Measurements from ENCODE around the gene TLE2.

The TLE2 gene

DNA sequence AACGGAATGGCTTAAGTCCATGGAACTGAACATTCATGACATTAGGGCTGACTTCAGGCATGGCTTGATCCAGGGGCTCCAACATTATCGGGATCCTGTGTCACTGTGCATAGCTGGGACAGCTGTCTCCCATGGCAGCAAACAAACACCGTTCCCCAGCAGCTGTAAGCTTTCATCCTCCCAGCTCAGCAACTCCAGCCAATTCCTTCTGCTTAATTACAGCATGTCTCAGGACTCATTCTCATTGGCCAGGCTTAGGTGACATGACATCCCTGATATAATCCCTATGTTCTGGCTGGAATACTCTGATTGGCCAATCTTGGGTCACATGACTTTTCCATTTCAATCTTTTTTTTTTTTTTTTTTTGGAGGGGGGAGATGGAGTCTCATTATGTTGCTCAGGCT lies 44.1 kb upstream of the TLE2 start:
- Histone ChIP-seq H2AFZ (ENCODE audit: low read depth, low read length) (no peak overlapping the region), H3K4me1 (ENCODE audit: low read length) (no peaks in the 10 kb centered on the region), H3K79me2 (ENCODE audit: low read length) (no peaks in the 10 kb centered on the region), H3K27ac (ENCODE audit: low read length) (no peak overlapping the region), H3K9ac (ENCODE audit: low read length) (no peak overlapping the region), H3K36me3 (replicated peaks; ENCODE audit: low read depth, low read length) (no peaks in the 10 kb centered on the region), H3K9me3 (ENCODE audit: insufficient read depth, low read length) (no peaks in the 10 kb centered on the region), H4K20me1 (ENCODE audit: insufficient read depth, low read length) (no peaks in the 10 kb centered on the region), H3K4me3 (ENCODE audit: low read length) (no peak overlapping the region), H3K27me3 (ENCODE audit: low read depth, low read length) (no peaks in the 10 kb centered on the region), H3K4me2 (ENCODE audit: low read length) (no peak overlapping the region)
- no peak for TF ChIP-seq EZH2phosphoT487 (IDR thresholded peaks at IDR 0.05; ENCODE audit: low read depth)
- TF ChIP-seq, protein P1, sequence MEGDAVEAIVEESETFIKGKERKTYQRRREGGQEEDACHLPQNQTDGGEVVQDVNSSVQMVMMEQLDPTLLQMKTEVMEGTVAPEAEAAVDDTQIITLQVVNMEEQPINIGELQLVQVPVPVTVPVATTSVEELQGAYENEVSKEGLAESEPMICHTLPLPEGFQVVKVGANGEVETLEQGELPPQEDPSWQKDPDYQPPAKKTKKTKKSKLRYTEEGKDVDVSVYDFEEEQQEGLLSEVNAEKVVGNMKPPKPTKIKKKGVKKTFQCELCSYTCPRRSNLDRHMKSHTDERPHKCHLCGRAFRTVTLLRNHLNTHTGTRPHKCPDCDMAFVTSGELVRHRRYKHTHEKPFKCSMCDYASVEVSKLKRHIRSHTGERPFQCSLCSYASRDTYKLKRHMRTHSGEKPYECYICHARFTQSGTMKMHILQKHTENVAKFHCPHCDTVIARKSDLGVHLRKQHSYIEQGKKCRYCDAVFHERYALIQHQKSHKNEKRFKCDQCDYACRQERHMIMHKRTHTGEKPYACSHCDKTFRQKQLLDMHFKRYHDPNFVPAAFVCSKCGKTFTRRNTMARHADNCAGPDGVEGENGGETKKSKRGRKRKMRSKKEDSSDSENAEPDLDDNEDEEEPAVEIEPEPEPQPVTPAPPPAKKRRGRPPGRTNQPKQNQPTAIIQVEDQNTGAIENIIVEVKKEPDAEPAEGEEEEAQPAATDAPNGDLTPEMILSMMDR (IDR thresholded peaks at IDR 0.05; ENCODE audit: low read depth, low read length), result no peak

DNA sequence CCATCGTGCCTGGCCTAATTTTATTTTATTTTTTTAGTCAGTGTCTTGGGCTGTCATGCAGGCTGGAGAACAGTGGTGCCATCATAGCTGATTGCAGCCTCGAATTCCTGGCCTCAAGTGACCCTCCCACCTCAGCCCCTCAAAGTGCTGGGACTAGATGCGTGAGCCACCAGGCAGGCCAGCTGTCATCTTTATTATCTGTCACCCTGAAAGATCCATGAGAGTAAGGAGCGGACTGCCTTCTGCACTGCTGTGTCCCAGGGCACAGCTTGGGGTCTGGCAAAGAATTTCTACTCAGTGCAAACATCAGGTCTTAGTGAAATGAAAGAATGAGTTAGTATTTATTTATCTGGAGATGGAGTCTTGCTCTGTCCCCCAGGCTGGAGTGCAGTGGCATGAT lies 42.7 kb upstream of the TLE2 start:
- no peak overlapping the region for H3K27ac ChIP-seq (ENCODE audit: low read length)
- H3K4me1 ChIP-seq (ENCODE audit: low read length), result no peaks in the 10 kb centered on the region
- no peak overlapping the region for H2AFZ ChIP-seq (ENCODE audit: low read depth, low read length)
- no peak overlapping the region for H3K9ac ChIP-seq (ENCODE audit: low read length)
- no peak overlapping the region for H3K4me3 ChIP-seq (ENCODE audit: low read length)
- no peaks in the 10 kb centered on the region for H3K79me2 ChIP-seq (ENCODE audit: low read length)
- no peaks in the 10 kb centered on the region for H3K9me3 ChIP-seq (ENCODE audit: insufficient read depth, low read length)
- no peaks in the 10 kb centered on the region for H3K27me3 ChIP-seq (ENCODE audit: low read depth, low read length)
- H3K36me3 ChIP-seq (replicated peaks; ENCODE audit: low read depth, low read length), result no peaks in the 10 kb centered on the region
- no peak overlapping the region for H3K4me2 ChIP-seq (ENCODE audit: low read length)
- no peaks in the 10 kb centered on the region for H4K20me1 ChIP-seq (ENCODE audit: insufficient read depth, low read length)
- TF ChIP-seq, protein P1 (IDR thresholded peaks at IDR 0.05; ENCODE audit: low read depth, low read length), result no peak
- no peak for TF ChIP-seq EZH2phosphoT487 (IDR thresholded peaks at IDR 0.05; ENCODE audit: low read depth)

DNA sequence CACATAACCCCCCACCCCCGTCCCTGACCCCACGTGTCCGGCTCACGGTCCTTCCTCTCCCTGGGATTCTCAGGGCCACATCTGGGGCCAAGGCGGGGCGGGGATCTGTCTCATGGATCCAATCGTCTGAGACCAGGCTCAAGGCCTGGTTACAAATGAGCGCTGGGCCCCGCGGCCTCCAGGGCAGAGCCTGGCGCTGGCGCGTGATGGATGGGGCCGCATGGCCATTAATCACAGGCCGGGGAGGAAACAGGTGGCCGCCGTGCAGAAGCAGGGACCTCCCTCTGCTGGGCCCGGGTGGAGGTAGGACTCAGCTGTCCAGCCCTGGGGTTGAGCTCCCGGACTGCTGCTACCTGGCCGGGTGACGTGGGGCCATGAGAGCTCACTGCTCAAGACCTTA lies 39.0 kb upstream of the TLE2 start:
- Histone ChIP-seq H3K4me1 (ENCODE audit: low read length) (peaks cover 14% of the 10 kb centered on the region), H3K27ac (ENCODE audit: low read length) (no peak overlapping the region), H2AFZ (ENCODE audit: low read depth, low read length) (no peak overlapping the region), H3K9ac (ENCODE audit: low read length) (no peak overlapping the region), H3K79me2 (ENCODE audit: low read length) (peaks cover 2% of the 10 kb centered on the region; the same call in 1 of the 2 replicates), H3K36me3 (replicated peaks; ENCODE audit: low read depth, low read length) (no peaks in the 10 kb centered on the region), H3K9me3 (ENCODE audit: insufficient read depth, low read length) (no peaks in the 10 kb centered on the region), H3K27me3 (ENCODE audit: low read depth, low read length) (no peaks in the 10 kb centered on the region), H4K20me1 (ENCODE audit: insufficient read depth, low read length) (no peaks in the 10 kb centered on the region), H3K4me3 (ENCODE audit: low read length) (no peak overlapping the region), H3K4me2 (ENCODE audit: low read length) (no peak overlapping the region)
- TF ChIP-seq EZH2phosphoT487 (IDR thresholded peaks at IDR 0.05; ENCODE audit: low read depth), result no peak
- TF ChIP-seq, protein P1 (IDR thresholded peaks at IDR 0.05; ENCODE audit: low read depth, low read length), result no peak

DNA sequence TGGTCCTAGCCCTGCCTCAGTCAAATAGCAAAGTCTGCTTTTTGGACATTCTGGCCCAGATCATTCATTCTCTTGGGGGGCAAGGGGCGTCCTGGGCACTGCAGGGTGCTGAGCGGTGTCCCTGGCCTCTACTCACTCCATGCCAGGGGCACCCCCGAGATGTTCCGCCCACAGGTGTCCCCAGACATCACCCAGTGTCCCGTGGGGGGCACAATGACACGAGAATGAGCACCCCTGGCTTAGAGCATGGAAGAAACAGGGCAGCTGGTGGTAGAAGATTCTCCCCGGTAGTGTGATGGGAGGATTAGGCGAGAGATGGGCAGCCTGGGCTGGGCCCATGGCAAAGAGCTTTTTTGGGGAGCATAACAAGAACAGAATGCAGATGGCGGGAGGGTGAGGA lies 38.5 kb upstream of the TLE2 start:
- Histone ChIP-seq H3K27ac (ENCODE audit: low read length) (no peak overlapping the region), H3K9me3 (ENCODE audit: insufficient read depth, low read length) (no peaks in the 10 kb centered on the region), H4K20me1 (ENCODE audit: insufficient read depth, low read length) (no peaks in the 10 kb centered on the region), H3K79me2 (ENCODE audit: low read length) (peaks cover 7% of the 10 kb centered on the region; the same call in 1 of the 2 replicates), H3K27me3 (ENCODE audit: low read depth, low read length) (no peaks in the 10 kb centered on the region), H2AFZ (ENCODE audit: low read depth, low read length) (no peak overlapping the region), H3K4me1 (ENCODE audit: low read length) (peaks cover 16% of the 10 kb centered on the region), H3K36me3 (replicated peaks; ENCODE audit: low read depth, low read length) (no peaks in the 10 kb centered on the region), H3K4me2 (ENCODE audit: low read length) (no peak overlapping the region), H3K4me3 (ENCODE audit: low read length) (no peak overlapping the region), H3K9ac (ENCODE audit: low read length) (no peak overlapping the region)
- TF ChIP-seq, protein P1 (IDR thresholded peaks at IDR 0.05; ENCODE audit: low read depth, low read length), result no peak

Measured in OCI-LY3 (cell line).